HG03045 (cell line): ENCODE measurements around the gene PPP3R1.
"Not testable (repeated sequence)": the region's sequence is repeated elsewhere in the genome, so short reads cannot be mapped to it uniquely, and the experiment has no call there.

ENCODE experiments used
- ATAC-seq: cut with Tn5 transposase; IDR thresholded peaks from one replicate; pipeline ENCODE4 v1.9.1; 2021; ENCODE audit warnings: mild to moderate bottlenecking, moderate library complexity; ENCODE audit not compliant: unreplicated experiment

The PPP3R1 gene

DNA sequence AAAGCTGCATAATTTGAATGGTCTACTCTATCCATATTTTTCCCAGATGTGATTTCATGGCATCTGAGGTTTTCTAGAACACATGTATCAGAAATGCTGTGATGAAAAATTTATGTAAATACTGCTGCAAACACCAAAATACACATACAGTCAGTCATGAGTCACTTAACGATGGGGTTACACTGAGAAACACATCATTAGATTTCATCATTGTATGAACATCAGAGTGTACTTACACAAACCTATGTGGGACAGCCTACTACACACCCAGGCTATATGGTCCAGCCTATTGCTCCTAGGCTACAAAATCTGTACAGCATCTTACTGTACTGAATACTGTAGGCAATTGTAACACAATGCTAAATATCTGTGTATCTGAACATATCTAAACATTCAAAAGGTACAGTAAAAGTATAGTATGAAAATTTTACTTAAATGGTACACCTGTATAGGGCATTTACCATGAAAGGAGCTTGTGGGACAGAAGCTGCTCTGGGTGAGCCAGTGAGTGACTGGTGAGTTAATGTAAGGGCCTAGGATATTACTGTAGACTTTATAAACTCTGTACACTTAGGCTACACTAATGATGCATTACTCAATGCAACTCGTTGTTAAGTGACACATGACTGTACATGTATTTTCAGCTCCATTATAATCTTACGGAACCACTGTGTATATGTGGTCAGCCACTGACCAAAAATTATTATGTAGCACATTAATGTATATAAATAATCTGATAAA, 61.2 kb downstream of the PPP3R1 start:
- no peak for ATAC-seq

DNA sequence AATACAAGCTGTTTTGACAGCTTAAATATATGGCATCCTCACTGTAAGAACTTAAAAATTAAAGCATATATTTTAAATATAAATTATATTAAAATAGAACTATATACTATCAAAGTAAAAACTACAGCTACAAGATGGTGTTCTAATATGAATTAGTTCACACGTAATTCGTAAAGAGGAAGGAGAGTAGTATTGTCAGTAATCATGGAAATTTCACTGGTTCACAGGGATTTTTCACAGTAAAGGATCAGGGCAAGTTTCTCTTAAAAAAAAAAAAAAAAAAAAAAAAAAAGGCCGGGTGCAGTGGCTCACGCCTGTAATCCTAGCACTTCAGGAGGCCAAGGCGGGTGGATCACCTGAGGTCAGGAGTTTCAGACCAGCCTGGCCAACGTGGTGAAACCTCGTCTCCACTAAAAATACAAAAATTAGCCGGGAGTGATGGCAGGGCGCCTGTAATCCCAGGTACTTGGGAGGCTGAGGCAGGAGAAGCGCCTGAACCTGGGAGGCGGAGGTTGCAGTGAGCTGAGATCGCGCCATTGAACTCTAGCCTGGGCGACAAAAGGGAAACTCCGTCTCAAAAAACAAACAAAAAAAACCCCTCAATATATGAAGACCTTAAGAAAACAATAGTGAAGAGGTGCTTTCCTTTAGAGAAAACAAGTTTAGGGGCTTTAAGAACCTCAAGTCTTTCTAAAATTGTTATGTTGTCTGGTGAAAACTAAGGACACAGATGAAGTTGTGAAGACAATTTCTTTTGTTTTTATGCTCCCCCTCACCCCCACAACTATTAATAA, 62.1 kb downstream of the PPP3R1 start:
- no peak for ATAC-seq

- ATAC-seq, result no peak
These were observed 63.5 kb downstream of the PPP3R1 start for GRCh38 chr2:68188831-68189230.

DNA sequence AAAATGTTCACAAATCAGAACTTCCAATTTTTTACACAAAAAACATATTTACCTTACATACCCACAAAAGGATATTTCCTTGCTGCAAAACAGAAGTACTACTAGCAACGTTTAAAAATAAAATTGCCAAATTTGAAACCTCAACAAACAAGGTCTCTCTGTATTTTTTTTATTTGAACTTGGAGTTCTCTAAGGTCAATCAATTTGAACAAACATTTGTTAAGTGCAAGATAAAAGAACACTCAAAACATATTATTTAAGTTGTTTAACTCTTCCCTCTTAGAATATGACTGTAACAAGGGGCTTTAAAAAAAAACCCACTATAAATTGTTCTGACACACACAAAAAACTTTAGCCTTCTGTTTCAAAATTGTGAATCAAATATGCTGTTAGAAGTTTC, 65.0 kb downstream of the PPP3R1 start:
- ATAC-seq, result no peak

- no peak for ATAC-seq
These were observed 66.7 kb downstream of the PPP3R1 start for GRCh38 chr2:68185541-68186164.

DNA sequence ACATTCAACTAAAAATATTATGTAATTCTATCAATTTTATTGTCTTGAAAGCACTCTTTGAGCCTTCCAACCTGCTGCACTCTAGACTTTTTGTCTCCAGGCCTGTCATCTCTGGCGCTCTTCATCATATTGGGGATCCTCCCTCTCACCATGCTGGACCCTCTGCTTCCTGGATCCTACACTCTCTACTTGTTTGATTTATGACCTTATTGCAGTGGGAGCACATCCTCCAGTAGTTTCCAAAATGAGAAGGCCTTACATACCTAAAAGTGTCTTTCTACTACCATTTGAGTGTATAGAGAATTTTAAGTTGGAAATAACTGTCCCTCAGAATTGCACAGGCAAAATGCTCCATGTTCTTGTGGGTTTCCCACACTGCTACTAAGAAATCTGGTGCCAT, 69.4 kb downstream of the PPP3R1 start:
- no peak for ATAC-seq

- ATAC-seq, result no peak
These were observed 73.2 kb downstream of the PPP3R1 start for GRCh38 chr2:68178954-68179627.

- no peak for ATAC-seq
These were observed 73.9 kb downstream of the PPP3R1 start for GRCh38 chr2:68178432-68178831.

- ATAC-seq, result no peak
These were observed 74.8 kb downstream of the PPP3R1 start for GRCh38 chr2:68177541-68177940.

DNA sequence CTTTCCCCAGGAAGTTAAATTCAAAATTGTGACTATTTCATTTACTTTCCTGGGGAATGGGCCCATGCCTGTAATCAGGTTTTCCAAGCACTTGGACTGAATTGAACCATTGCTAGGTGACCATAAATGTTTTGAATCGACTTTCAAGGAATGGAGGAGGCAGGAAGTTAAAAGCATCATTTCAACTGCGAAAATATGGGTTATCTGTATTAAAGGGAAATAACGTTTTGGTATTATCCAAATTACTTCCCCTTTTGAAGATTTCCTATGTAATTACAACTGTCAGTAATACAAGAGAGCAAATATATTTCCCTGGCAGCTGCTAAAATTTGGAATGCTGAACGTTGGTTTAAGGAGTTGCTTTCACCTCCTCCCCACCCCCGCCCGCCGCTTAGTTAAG, 75.7 kb downstream of the PPP3R1 start:
- no peak for ATAC-seq

- not testable (repeated sequence) for ATAC-seq
These were observed 77.1 kb downstream of the PPP3R1 start for GRCh38 chr2:68175210-68175609.

DNA sequence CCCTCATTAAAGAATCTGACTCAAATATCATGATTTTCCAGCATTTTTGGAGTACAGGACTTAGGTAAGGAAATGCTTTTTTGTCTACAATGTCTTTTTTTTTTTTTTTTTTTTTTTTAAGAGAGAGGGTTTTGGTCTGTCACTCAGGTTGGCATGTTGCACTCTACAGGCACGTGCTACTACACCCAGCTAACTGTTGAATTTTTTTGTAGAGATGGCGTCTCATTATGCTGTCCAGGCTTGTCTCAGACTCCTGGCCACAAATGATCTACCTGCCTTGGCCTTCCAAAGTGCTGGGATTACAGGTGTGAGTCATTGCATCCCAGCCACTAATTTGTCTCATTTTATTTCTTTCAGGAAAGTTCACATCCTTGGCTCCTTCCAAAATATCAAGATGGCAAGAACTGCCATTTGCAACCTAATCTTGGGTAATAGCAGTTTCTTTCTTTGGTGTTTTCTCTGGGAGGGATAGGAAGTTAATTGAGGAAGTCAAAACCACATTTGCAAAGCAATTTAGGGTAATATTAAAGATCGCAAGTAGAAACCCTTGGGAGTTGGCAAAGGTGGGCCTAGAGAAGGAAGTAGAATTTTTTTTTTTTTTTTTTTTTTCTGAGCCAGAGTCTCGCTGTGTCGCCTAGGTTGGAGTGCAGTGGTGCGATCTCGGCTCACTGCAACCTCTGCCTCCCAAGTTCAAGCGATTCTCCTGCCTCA, 79.2 kb downstream of the PPP3R1 start:
- ATAC-seq, result no peak

DNA sequence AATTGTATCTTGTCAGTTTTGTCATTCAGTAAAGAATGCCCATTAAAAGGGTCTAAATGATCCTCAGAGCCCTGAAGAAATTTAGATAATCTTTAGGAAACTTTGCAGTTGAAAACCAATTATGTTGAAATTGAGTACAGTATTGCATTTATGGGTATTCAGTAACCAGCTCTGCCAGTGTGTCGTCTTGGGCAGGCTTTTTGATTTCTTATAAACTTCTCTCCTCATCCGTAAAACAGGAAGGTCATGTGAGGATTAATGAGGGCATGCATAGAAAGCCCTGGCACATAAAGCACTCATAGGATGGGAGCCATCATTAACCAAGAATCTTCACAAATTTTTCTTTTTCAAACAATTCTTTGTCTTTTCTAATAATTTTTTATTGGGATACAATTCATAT, 79.8 kb downstream of the PPP3R1 start:
- no peak for ATAC-seq

DNA sequence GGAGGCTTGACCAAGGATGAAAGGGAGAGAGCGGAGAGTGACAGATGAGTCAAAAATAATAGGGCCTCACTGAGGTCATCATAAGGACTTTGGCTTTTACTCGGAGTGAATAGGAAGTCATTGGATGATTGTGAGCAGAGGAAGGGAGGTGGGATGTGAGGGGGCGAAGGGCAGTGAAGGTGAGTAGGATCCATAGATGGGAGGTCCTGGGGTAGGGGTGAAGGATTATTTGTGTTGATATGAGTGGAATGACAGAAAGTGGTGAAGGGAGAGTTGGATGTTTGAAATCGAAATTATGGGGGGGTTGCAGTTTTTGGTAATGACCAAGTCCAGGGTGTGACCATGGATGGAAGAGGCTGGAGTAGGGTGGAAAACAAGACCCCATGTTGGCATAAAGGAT, 80.6 kb downstream of the PPP3R1 start:
- no peak for ATAC-seq

- ATAC-seq, result no peak
These were observed 81.2 kb downstream of the PPP3R1 start for GRCh38 chr2:68171146-68171545.

- ATAC-seq, result no peak
These were observed 83.0 kb downstream of the PPP3R1 start for GRCh38 chr2:68169308-68169707.

- ATAC-seq, result no peak
These were observed 85.1 kb downstream of the PPP3R1 start for GRCh38 chr2:68167186-68167585.

- ATAC-seq, result no peak
These were observed 88.7 kb downstream of the PPP3R1 start for GRCh38 chr2:68163641-68164040.

DNA sequence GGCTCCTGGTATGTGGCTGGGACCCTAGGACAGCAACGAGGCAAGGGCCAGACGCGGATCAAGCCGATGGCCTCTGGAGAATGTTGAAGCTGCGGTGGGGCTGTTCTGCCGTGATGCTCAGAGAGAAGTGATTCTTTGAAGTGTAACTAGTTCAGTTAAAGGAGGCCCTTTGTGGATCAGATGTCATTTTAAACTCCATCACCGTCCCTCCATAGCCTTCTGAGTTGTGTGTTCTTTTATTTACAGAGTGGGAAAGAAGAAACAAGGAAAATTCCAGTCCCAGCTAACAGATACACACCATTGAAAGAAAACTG, 94.2 kb downstream of the PPP3R1 start:
- ATAC-seq, result no peak

GRCh38 chr2:68157402-68158133, 94.8 kb downstream of the PPP3R1 start, which contains the start of gene PNO1:
Gene PNO1, plus strand, starts transcription at chr2:68157888. Its CDS starts 47 bp downstream, at chr2:68157935.
- ATAC-seq, result peak; percentile 91
